WERI-Rb-1 (cell line): ENCODE results near the gene EBLN2.
A peak's percentile ranks its signal among the peaks of the same experiment; 100 is the strongest.

Experiments used
- DNase-seq: peaks from one replicate; pipeline ENCODE4 v3.0.0-alpha.2; 2020
- H3K27ac ChIP-seq: fragments of 250-450 bp; sonication (Bioruptor Pico); 2 replicates; pipeline ENCODE4 v1.5.1; 2020; ENCODE audit warnings: mild to moderate bottlenecking, moderate library complexity
- H3K27me3 ChIP-seq: fragments of 250-450 bp; sonication (Bioruptor Pico); 2 replicates; pipeline ENCODE4 v1.5.1; 2021; ENCODE audit warnings: mild to moderate bottlenecking, low read depth, moderate library complexity; ENCODE audit not compliant: insufficient read depth, severe bottlenecking
- H3K36me3 ChIP-seq: fragments of 250-450 bp; sonication (Bioruptor Pico); 2 replicates; pipeline ENCODE4 v1.5.1; 2020; ENCODE audit warnings: mild to moderate bottlenecking, moderate library complexity
- H3K4me3 ChIP-seq: 2 replicates; pipeline ENCODE4 v1.5.1; 2011; ENCODE audit warnings: low read depth, mild to moderate bottlenecking, control low read depth, low read length
- H3K9me3 ChIP-seq: fragments of 250-450 bp; sonication (Bioruptor Pico); 2 replicates; pipeline ENCODE4 v1.5.1; 2021; ENCODE audit warnings: mild to moderate bottlenecking, moderate library complexity; ENCODE audit not compliant: severe bottlenecking
- CTCF ChIP-seq: IDR thresholded peaks from 2 replicates; pipeline ENCODE4 v1.5.1; 2011; ENCODE audit warnings: low read depth, mild to moderate bottlenecking, control low read depth, inconsistent platforms, low read length

EBLN2 gene

GRCh38 chr3:73046195-73046594 lies 15.3 kb upstream of the EBLN2 start:
- no peak for DNase-seq
- H3K27ac ChIP-seq = no peak overlapping the region
- no peak overlapping the region for H3K4me3 ChIP-seq
- TF ChIP-seq CTCF = no peak
- no peaks in the 10 kb centered on the region for H3K27me3 ChIP-seq
- H3K9me3 ChIP-seq = no peaks in the 10 kb centered on the region
- peaks cover 35% of the 10 kb centered on the region for H3K36me3 ChIP-seq

GRCh38 chr3:73049319-73049718 lies 12.1 kb upstream of the EBLN2 start:
- no peak for TF ChIP-seq CTCF
- Histone ChIP-seq H3K27me3 (no peaks in the 10 kb centered on the region), H3K4me3 (no peak overlapping the region), H3K36me3 (peaks cover 31% of the 10 kb centered on the region), H3K27ac (no peak overlapping the region), H3K9me3 (no peaks in the 10 kb centered on the region)
- no peak for DNase-seq

- no peaks in the 10 kb centered on the region for H3K27me3 ChIP-seq
- no peak for DNase-seq
- H3K36me3 ChIP-seq = peaks cover 22% of the 10 kb centered on the region
- H3K4me3 ChIP-seq = no peak overlapping the region
- TF ChIP-seq CTCF = no peak
- H3K27ac ChIP-seq = no peak overlapping the region
- H3K9me3 ChIP-seq = no peaks in the 10 kb centered on the region
Observed at GRCh38 chr3:73052857-73053256, 8.6 kb upstream of the EBLN2 start.

- peaks cover 20% of the 10 kb centered on the region for H3K36me3 ChIP-seq
- H3K27me3 ChIP-seq = no peaks in the 10 kb centered on the region
- H3K9me3 ChIP-seq = no peaks in the 10 kb centered on the region
- no peak for TF ChIP-seq CTCF
- peak; percentile 46 for DNase-seq
- H3K27ac ChIP-seq = no peak overlapping the region
- no peak overlapping the region for H3K4me3 ChIP-seq
Observed at GRCh38 chr3:73055583-73055982, 5.9 kb upstream of the EBLN2 start.

GRCh38 chr3:73056014-73056844 lies 5.2 kb upstream of the EBLN2 start:
- H3K27ac ChIP-seq = no peak overlapping the region
- H3K27me3 ChIP-seq = no peaks in the 10 kb centered on the region
- H3K4me3 ChIP-seq = no peak overlapping the region
- DNase-seq = no peak
- H3K36me3 ChIP-seq = peaks cover 16% of the 10 kb centered on the region
- 0 out of 2 replicates have a peak, but pooled peaks have one; percentile 5 for TF ChIP-seq CTCF
- H3K9me3 ChIP-seq = no peaks in the 10 kb centered on the region

GRCh38 chr3:73056845-73057150 lies 4.7 kb upstream of the EBLN2 start:
- H3K27ac ChIP-seq = no peak overlapping the region
- peaks cover 22% of the 10 kb centered on the region for H3K36me3 ChIP-seq
- TF ChIP-seq CTCF = no peak
- H3K4me3 ChIP-seq = no peak overlapping the region
- DNase-seq = no peak
- H3K27me3 ChIP-seq = no peaks in the 10 kb centered on the region
- H3K9me3 ChIP-seq = no peaks in the 10 kb centered on the region
